Body of pancreas (tissue), 4 donors: ENCODE results near the gene CAMTA1. TPM values are rescaled to one million over a fixed set of nuclear protein-coding genes. Genes with fewer than 3 reads are reported as not detected.

Source experiments
- ATAC-seq: fragments of 150-250 bp; one replicate; pipeline ENCODE4 v1.9.1; 2016
- DNase-seq, 4 donors: peaks; one replicate each; pipeline ENCODE4 v3.0.0-alpha.2; 2019
- H3K27ac ChIP-seq, 4 donors: fragments of 200-600 bp; sonication (generic); 1 replicate in 3 of 4; 2 replicates in 1 of 4; pipeline versions ENCODE4 v1.5.1 to v1.6.1; 2016 to 2019; ENCODE audit warnings: mild to moderate bottlenecking in 1 of 4, mixed read lengths in 1 of 4, moderate library complexity in 1 of 4
- H3K27me3 ChIP-seq, 2 donors: fragments of 200-600 bp; sonication (generic); one replicate each; pipeline ENCODE4 v1.6.0; 2016; ENCODE audit warnings: mild to moderate bottlenecking in 1 of 2
- H3K36me3 ChIP-seq, 2 donors: fragments of 200-600 bp; sonication (generic); replicated peaks in 1 of 2; 2 replicates each; pipeline ENCODE4 v1.5.1; 2016; ENCODE audit warnings: low read depth in 2 of 2; ENCODE audit not compliant: insufficient read depth in 1 of 2
- H3K4me1 ChIP-seq: fragments of 200-600 bp; sonication (generic); one replicate; pipeline ENCODE4 v1.6.0; 2016
- H3K4me3 ChIP-seq, 2 donors: fragments of 200-600 bp; sonication (generic); 1 replicate in 1 of 2; 2 replicates in 1 of 2; pipeline ENCODE4 v1.5.1; 2016 to 2019
- H3K9me3 ChIP-seq, 3 donors: fragments of 200-600 bp; sonication (generic); 1 replicate in 2 of 3; 2 replicates in 1 of 3; pipeline ENCODE4 v1.5.1; 2016
- CTCF ChIP-seq, 7 experiments: fragments of 450-650 bp in 4 of 7; fragments of 200-600 bp in 3 of 7; sonication (generic) in 3 of 7; IDR thresholded peaks; one replicate each; pipeline ENCODE4 v1.5.1; 2016 to 2019; ENCODE audit warnings: antibody characterized with exemption in 7 of 7
- POLR2A ChIP-seq, 3 donors: fragments of 450-650 bp; IDR thresholded peaks; one replicate each; pipeline ENCODE4 v1.6.1; 2016; ENCODE audit warnings: antibody characterized with exemption in 3 of 3, mild to moderate bottlenecking in 2 of 3
- WGBS, 2 donors: methylation state at CpG; one replicate each; pipeline ENCODE4 v1.1.5; 2017; 5-methylcytosine and 5-hydroxymethylcytosine counted together
- intact Hi-C: fragments of 100-400 bp; cut with DNase I; formaldehyde crosslinking; loops from one replicate; pipeline ENCODE4 v1.15.1; 2023
- total RNA-seq, 2 donors: library from RNA; depleted of rRNA; stranded (reverse); fragments of >200 nt; gene quantifications; one replicate each; pipeline ENCODE4 v1.1.0, GENCODE V29; 2016

The CAMTA1 gene
- total RNA-seq, 2 donors from 2014 or later, result 36.3 to 59.7 TPM

DNA sequence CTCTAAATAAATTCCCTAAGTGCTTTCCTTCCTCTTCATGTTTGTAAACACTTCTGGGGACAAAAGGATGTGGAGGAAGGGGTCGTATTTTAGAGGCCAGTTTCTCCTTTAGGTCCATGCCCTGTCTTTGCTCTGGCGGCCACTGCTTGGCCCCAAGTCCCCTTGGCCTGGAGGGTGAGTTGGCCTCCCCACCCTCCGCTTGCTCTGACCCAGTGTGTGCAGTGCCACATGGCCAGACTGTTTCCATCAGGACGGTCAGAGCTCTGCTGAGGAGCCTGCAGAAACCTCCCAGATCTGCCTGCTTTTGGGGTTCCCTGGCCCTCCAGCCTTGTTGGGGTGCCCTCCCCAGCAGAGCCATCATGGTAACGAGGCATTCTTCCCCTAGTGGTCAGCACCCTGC, 127.8 kb downstream of the CAMTA1 start:
- no peak overlapping the region for H3K27ac ChIP-seq
- H3K27me3 ChIP-seq, result no peaks in the 10 kb centered on the region
- no peaks in the 10 kb centered on the region for H3K36me3 ChIP-seq
- H3K9me3 ChIP-seq, result no peaks in the 10 kb centered on the region
- H3K4me1 ChIP-seq, result peaks cover 13% of the 10 kb centered on the region
- WGBS, 2 donors, result 80% methylated on average over 5 of the region's 5 CpGs
- intact Hi-C loops, result no loop called here
- DNase-seq (no peak), ATAC-seq (no peak)
- no peak overlapping the region for H3K4me3 ChIP-seq
- TF ChIP-seq POLR2A (IDR thresholded peaks at IDR 0.05) (no peak), CTCF (IDR thresholded peaks at IDR 0.05) (no peak)

GRCh38 chr1:6914706-6915105, 129.5 kb downstream of the CAMTA1 start:
- Histone ChIP-seq H3K4me1 (peaks cover 7% of the 10 kb centered on the region), H3K27me3 (no peaks in the 10 kb centered on the region), H3K9me3 (no peaks in the 10 kb centered on the region), H3K27ac (no peak overlapping the region), H3K36me3 (no peaks in the 10 kb centered on the region), H3K4me3 (no peak overlapping the region)
- intact Hi-C loops, result no loop called here
- ATAC-seq (no peak), DNase-seq (no peak)
- WGBS, 2 donors, result 68 to 76% methylated on average over 9 of the region's 9 CpGs
- no peak for TF ChIP-seq POLR2A (IDR thresholded peaks at IDR 0.05)
- TF ChIP-seq CTCF (IDR thresholded peaks at IDR 0.05), result no peak

GRCh38 chr1:6915999-6916565, 130.8 kb downstream of the CAMTA1 start:
- DNase-seq (no peak), ATAC-seq (no peak)
- WGBS, 2 donors, result 76 to 79% methylated on average over 15 to 17 of the region's 17 CpGs
- Histone ChIP-seq H3K4me1 (no peaks in the 10 kb centered on the region), H3K27ac (no peak overlapping the region), H3K27me3 (no peaks in the 10 kb centered on the region), H3K9me3 (no peaks in the 10 kb centered on the region), H3K36me3 (no peaks in the 10 kb centered on the region), H3K4me3 (no peak overlapping the region)
- TF ChIP-seq CTCF (IDR thresholded peaks at IDR 0.05), result no peak
- no peak for TF ChIP-seq POLR2A (IDR thresholded peaks at IDR 0.05)
- intact Hi-C loops, result no loop called here

DNA sequence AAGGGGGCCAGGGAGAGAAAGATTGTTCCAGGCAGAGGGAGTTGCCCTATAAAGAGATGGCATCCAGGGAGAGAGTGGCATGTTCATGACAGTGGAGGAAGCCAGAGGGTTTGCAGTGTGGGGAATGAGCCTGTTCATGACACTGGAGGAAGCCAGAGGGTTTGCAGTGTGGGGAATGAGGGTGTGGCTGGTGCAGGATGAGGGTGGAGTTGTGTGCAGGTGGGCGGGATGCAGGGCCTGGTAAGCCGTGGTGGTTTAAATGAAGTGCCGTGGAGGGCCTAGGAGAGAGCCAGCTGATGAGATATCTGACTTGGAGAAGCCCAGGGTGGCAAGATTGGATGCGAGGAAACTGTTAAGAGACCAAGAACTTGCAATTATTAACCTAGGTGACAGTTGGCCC, 131.8 kb downstream of the CAMTA1 start:
- no peak for DNase-seq
- Histone ChIP-seq H3K4me1 (peaks cover 4% of the 10 kb centered on the region), H3K27ac (no peak overlapping the region), H3K27me3 (no peaks in the 10 kb centered on the region), H3K4me3 (no peak overlapping the region), H3K36me3 (no peaks in the 10 kb centered on the region), H3K9me3 (no peaks in the 10 kb centered on the region)
- WGBS, 2 donors, result 74 to 84% methylated on average over 4 of the region's 4 CpGs
- no peak for ATAC-seq
- intact Hi-C loops, result no loop called here
- TF ChIP-seq CTCF (IDR thresholded peaks at IDR 0.05) (no peak), POLR2A (IDR thresholded peaks at IDR 0.05) (no peak)

- WGBS, 2 donors, result 67 to 69% methylated on average over 10 to 13 of the region's 13 CpGs
- DNase-seq, result no peak
- TF ChIP-seq POLR2A (IDR thresholded peaks at IDR 0.05) (no peak), CTCF (IDR thresholded peaks at IDR 0.05) (no peak)
- H3K27me3 ChIP-seq, result no peaks in the 10 kb centered on the region
- H3K36me3 ChIP-seq, result no peaks in the 10 kb centered on the region
- H3K27ac ChIP-seq, result no peak overlapping the region
- intact Hi-C loops, result no loop called here
- ATAC-seq, result no peak
- H3K9me3 ChIP-seq, result no peaks in the 10 kb centered on the region
- no peak overlapping the region for H3K4me3 ChIP-seq
- peaks cover 16% of the 10 kb centered on the region for H3K4me1 ChIP-seq
These were observed 133.1 kb downstream of the CAMTA1 start for GRCh38 chr1:6918186-6918924.
